HepG2 (cell line): Measurements from ENCODE around the gene LANCL2. TPM values are rescaled to one million over a fixed set of nuclear protein-coding genes. Genes with fewer than 3 reads are reported as not detected.

Experiments used
- ARID5B ChIP-seq: IDR thresholded peaks from 2 replicates; pipeline ENCODE4 v1.4.0; 2020; ENCODE audit warnings: mild to moderate bottlenecking, missing genetic modification reagents
- CAMTA2 ChIP-seq: sonication (generic); formaldehyde crosslinking; IDR thresholded peaks from 2 replicates; pipeline ENCODE4 v1.4.0; 2020; ENCODE audit warnings: mild to moderate bottlenecking, missing genetic modification reagents, borderline replicate concordance
- E2F1 ChIP-seq: sonication (generic); formaldehyde crosslinking; IDR thresholded peaks from 2 replicates; pipeline ENCODE4 v1.5.0; 2020; ENCODE audit warnings: missing genetic modification reagents
- ELF4 ChIP-seq: sonication (generic); formaldehyde crosslinking; IDR thresholded peaks from 2 replicates; pipeline ENCODE4 v1.5.0; 2020; ENCODE audit warnings: missing genetic modification reagents, mild to moderate bottlenecking, moderate library complexity, borderline replicate concordance
- FOSL1 ChIP-seq: sonication (generic); formaldehyde crosslinking; IDR thresholded peaks from 2 replicates; pipeline ENCODE4 v1.9.0; 2021; ENCODE audit warnings: missing genetic modification reagents, borderline replicate concordance
- MXD1 ChIP-seq: sonication (generic); formaldehyde crosslinking; IDR thresholded peaks from 2 replicates; pipeline ENCODE4 v1.4.0; 2020; ENCODE audit warnings: mild to moderate bottlenecking, missing genetic modification reagents
- PRDM4 ChIP-seq: sonication (generic); formaldehyde crosslinking; IDR thresholded peaks from 2 replicates; pipeline ENCODE4 v1.9.0; 2021; ENCODE audit warnings: missing genetic modification reagents, borderline replicate concordance
- REST ChIP-seq, 2 experiments: IDR thresholded peaks; 2 replicates each; pipeline ENCODE4 v1.6.1; 2011 to 2012; ENCODE audit warnings: low read length in 2 of 2, borderline replicate concordance in 1 of 2, low read depth in 1 of 2, mild to moderate bottlenecking in 1 of 2, moderate library complexity in 1 of 2
- SUZ12 ChIP-seq: fragments of 150-350 bp; IDR thresholded peaks from 2 replicates; pipeline ENCODE4 v1.6.1; 2014; ENCODE audit warnings: low read depth, low read length
- ZNF234 ChIP-seq: sonication (generic); formaldehyde crosslinking; conservative IDR thresholded peaks from 2 replicates; pipeline ENCODE4 v1.5.1; 2020; ENCODE audit warnings: mild to moderate bottlenecking, missing genetic modification reagents
- ZNF275 ChIP-seq: sonication (generic); formaldehyde crosslinking; IDR thresholded peaks from 2 replicates; pipeline ENCODE4 v1.8.0; 2022; ENCODE audit warnings: missing genetic modification reagents, mild to moderate bottlenecking, inconsistent platforms, borderline replicate concordance
- ZNF616 ChIP-seq: sonication (generic); formaldehyde crosslinking; IDR thresholded peaks from 2 replicates; pipeline ENCODE4 v1.5.0; 2020; ENCODE audit warnings: low read depth, mild to moderate bottlenecking, missing genetic modification reagents
- ZNF800 ChIP-seq: sonication (generic); formaldehyde crosslinking; IDR thresholded peaks from 2 replicates; pipeline ENCODE4 v1.4.0; 2020; ENCODE audit warnings: missing genetic modification reagents
- polyA plus RNA-seq, 8 experiments: library from polyadenylated mRNA; depleted of rRNA in 3 of 8; stranded (reverse) in 7 of 8; unstranded in 1 of 8; fragments of >200 nt; fragmentation: Illumina TruSeq in 4 of 8; extraction: Trizol in 4 of 8; gene quantifications; 2 replicates each; pipeline versions ENCODE4 v1.2.1 to v1.2.3, GENCODE V29; 2011 to 2016; ENCODE audit warnings: low read depth in 4 of 8, missing spikeins in 1 of 8, mixed read lengths in 1 of 8; ENCODE audit not compliant: insufficient read depth in 1 of 8
- total RNA-seq, 5 experiments: library from RNA; depleted of rRNA; stranded (reverse); fragments of >200 nt; fragmentation: Illumina TruSeq; extraction: Trizol; gene quantifications; 2 replicates each; pipeline ENCODE4 v1.2.3, GENCODE V29; 2016; ENCODE audit warnings: low read depth in 1 of 5

LANCL2 gene
- total and polyA plus RNA-seq, 2 of the 13 experiments (the other 11 are each of a cell fraction or from before 2014, with no cell fraction given) = 10.0 to 13.8 TPM

- TF ChIP-seq ARID5B = no peak
- TF ChIP-seq E2F1 (CRISPR knock-in tag) = no peak
- no peak for TF ChIP-seq REST (IDR thresholded peaks at IDR 0.05; ENCODE audit: borderline replicate concordance in 1 of 2, low read depth in 1 of 2, low read length in 2 of 2)
- no peak for TF ChIP-seq ELF4 (CRISPR knock-in tag)
- no peak for TF ChIP-seq FOSL1
- TF ChIP-seq ZNF234 (CRISPR knock-in tag) = no peak
- TF ChIP-seq CAMTA2 (CRISPR knock-in tag) = no peak
- TF ChIP-seq MXD1 (CRISPR knock-in tag) = no peak
- no peak for TF ChIP-seq PRDM4
- TF ChIP-seq ZNF800 = no peak
- no peak for TF ChIP-seq ZNF616 (CRISPR knock-in tag)
- no peak for TF ChIP-seq SUZ12
- TF ChIP-seq ZNF275 = no peak
Measured at GRCh38 chr7:55381696-55382095, 16.6 kb downstream of the LANCL2 start (continued).
